K562 (cell line): ENCODE results near the gene RGL4. TPM values are rescaled to one million over a fixed set of nuclear protein-coding genes. Genes with fewer than 3 reads are reported as not detected.

Experiments used
- ATAC-seq: fragments of 200-7000 bp; cut with Tn5 transposase; 3 replicates; pipeline ENCODE4 v1.9.1; 2020; ENCODE audit warnings: moderate library complexity
- BruUV-seq: library from RNA; stranded (reverse); fragments of 400-500 nt; replicated peaks from 2 replicates; lab custom pipeline; 2021; lab: Mats Ljungman, UMichigan
- CTCF ChIA-PET: fragments of 300-600 bp; formaldehyde crosslinking; extraction: SDS; loops from one replicate; lab custom pipeline; 2021; ENCODE audit warnings: low intra/inter-chr PET ratio; lab: Yijun Ruan, JAX
- POLR2A ChIA-PET: fragments of 300-600, 350-650 bp; sonication (Branson Sonifier 250); formaldehyde crosslinking; extraction: SDS; loops from one replicate; lab custom pipeline; 2021; ENCODE audit warnings: antibody characterized with exemption, inconsistent platforms; lab: Yijun Ruan, JAX
- DNase-seq, 4 experiments: peaks; one replicate each; pipeline versions ENCODE4 v3.0.0 to v3.0.0-alpha.2; 2011 to 2018; ENCODE audit warnings: low spot score in 3 of 4, mixed read lengths in 3 of 4; ENCODE audit errors: extremely low read depth in 1 of 4
- FAIRE-seq: peaks from 2 replicates; lab custom pipeline; 2011; peaks lifted over from hg19 to GRCh38; lab: Jason Lieb, UNC
- H2AFZ ChIP-seq: 2 replicates; pipeline ENCODE4 v1.6.0; 2011; ENCODE audit warnings: low read depth, low read length, control low read depth, inconsistent platforms
- H3K27ac ChIP-seq: fragments of 200-600 bp; 3 replicates; pipeline ENCODE4 v1.8.0; 2011; ENCODE audit warnings: low read depth, mild to moderate bottlenecking, control low read depth, inconsistent platforms, low read length, moderate library complexity, mixed read lengths; ENCODE audit errors: extremely low read depth
- H3K27me3 ChIP-seq, 2 experiments: fragments of 300-600 bp in 1 of 2; 2 replicates in 1 of 2; 3 replicates in 1 of 2; pipeline versions ENCODE4 v1.6.0 to v1.8.0; 2011; ENCODE audit warnings: inconsistent platforms in 2 of 2, low read length in 2 of 2, mild to moderate bottlenecking in 1 of 2, mixed read lengths in 1 of 2, moderate library complexity in 1 of 2; ENCODE audit not compliant: control insufficient read depth in 2 of 2, insufficient read depth in 2 of 2
- H3K36me3 ChIP-seq: fragments of 300-600 bp; 3 replicates; pipeline ENCODE4 v1.8.0; 2011; ENCODE audit warnings: mild to moderate bottlenecking, low read length, inconsistent platforms; ENCODE audit not compliant: control insufficient read depth, insufficient read depth
- H3K4me1 ChIP-seq, 2 experiments: fragments of 200-600 bp in 1 of 2; replicated peaks in 1 of 2; 2 replicates in 1 of 2; 3 replicates in 1 of 2; pipeline versions ENCODE4 v1.5.1 to v1.8.0; 2011; ENCODE audit warnings: inconsistent platforms in 2 of 2, low read length in 2 of 2, mild to moderate bottlenecking in 1 of 2, mixed read lengths in 1 of 2, moderate library complexity in 1 of 2; ENCODE audit not compliant: control insufficient read depth in 2 of 2, insufficient read depth in 2 of 2
- H3K4me2 ChIP-seq: 2 replicates; pipeline ENCODE4 v1.6.1; 2011; ENCODE audit warnings: low read length, control low read depth, inconsistent platforms, mixed read lengths; ENCODE audit not compliant: insufficient read depth
- H3K4me3 ChIP-seq: fragments of 200-600 bp; sonication (generic), shearing (Covaris generic); 2 replicates; pipeline ENCODE4 v1.5.1; 2016; ENCODE audit warnings: control low read depth, inconsistent platforms
- H3K79me2 ChIP-seq: fragments of 200-600 bp; 3 replicates; pipeline ENCODE4 v1.8.0; 2011; ENCODE audit warnings: low read length, inconsistent platforms; ENCODE audit not compliant: control insufficient read depth, insufficient read depth
- H3K9ac ChIP-seq, 2 experiments: 2 replicates each; pipeline versions ENCODE4 v1.6.0 to v1.6.1; 2011; ENCODE audit warnings: low read depth in 2 of 2, low read length in 2 of 2, control low read depth in 1 of 2, inconsistent platforms in 1 of 2, mild to moderate bottlenecking in 1 of 2, mixed read lengths in 1 of 2; ENCODE audit not compliant: insufficient read depth in 1 of 2
- H3K9me1 ChIP-seq: one replicate; pipeline ENCODE4 v1.6.0; 2011; ENCODE audit warnings: inconsistent platforms, mild to moderate bottlenecking, low read length, moderate library complexity; ENCODE audit not compliant: control insufficient read depth, insufficient read depth
- H3K9me3 ChIP-seq: replicated peaks from 2 replicates; pipeline ENCODE4 v1.5.1; 2011; ENCODE audit warnings: low read depth, low read length, inconsistent platforms; ENCODE audit not compliant: control insufficient read depth, insufficient read depth
- H4K20me1 ChIP-seq: replicated peaks from 2 replicates; pipeline ENCODE4 v1.6.1; 2011; ENCODE audit warnings: low read length, inconsistent platforms, mixed read lengths; ENCODE audit not compliant: control insufficient read depth, insufficient read depth
- KLF1 ChIP-seq: fragments of 450-650 bp; IDR thresholded peaks from 2 replicates; pipeline ENCODE4 v1.6.1; 2016; ENCODE audit warnings: missing genetic modification characterization, missing compliant biosample characterization
- RBM15 ChIP-seq: fragments of 200-400 bp; formaldehyde crosslinking; IDR thresholded peaks from 2 replicates; pipeline ENCODE4 v1.6.1; 2018; ENCODE audit warnings: mild to moderate bottlenecking, low read length, moderate library complexity; ENCODE audit not compliant: insufficient read depth
- TSC22D4 ChIP-seq: fragments of 450-650 bp; IDR thresholded peaks from 2 replicates; pipeline ENCODE4 v1.6.1; 2016; ENCODE audit warnings: missing genetic modification characterization, missing biosample characterization, control low read depth
- ZNF174 ChIP-seq: fragments of 250-450 bp; sonication (Bioruptor Pico); IDR thresholded peaks from 2 replicates; pipeline ENCODE4 v1.4.0; 2020; ENCODE audit warnings: mild to moderate bottlenecking
- ZNF311 ChIP-seq: fragments of 250-450 bp; sonication (Bioruptor Pico); IDR thresholded peaks from 2 replicates; pipeline ENCODE4 v1.4.0; 2020; ENCODE audit warnings: mild to moderate bottlenecking, moderate library complexity
- ZNF316 ChIP-seq: fragments of 450-650 bp; IDR thresholded peaks from 2 replicates; pipeline ENCODE4 v1.6.1; 2016
- ZSCAN32 ChIP-seq: fragments of 450-650 bp; formaldehyde crosslinking; IDR thresholded peaks from 2 replicates; pipeline ENCODE4 v1.4.0; 2020; ENCODE audit warnings: mild to moderate bottlenecking, moderate library complexity
- WGBS: fragments of 100-300 bp; shearing (Covaris generic); methylation state at CpG from one replicate; pipeline ENCODE4 v1.1.6; 2016; ENCODE audit warnings: low coverage, mixed read lengths; ENCODE audit not compliant: insufficient coverage; ENCODE audit errors: missing lambda C conversion rate; 5-methylcytosine and 5-hydroxymethylcytosine counted together
- in situ Hi-C: fragments of 300-500 bp; cut with MboI; formaldehyde crosslinking; loops from 4 replicates; pipeline ENCODE4 v1.15.0; 2018; ENCODE audit warnings: inconsistent platforms, mixed read lengths
- intact Hi-C: fragments of 100-400 bp; cut with micrococcal nuclease; formaldehyde crosslinking; loops from 2 replicates; pipeline ENCODE4 v1.14.2; 2022
- polyA plus RNA-seq, 8 experiments: library from polyadenylated mRNA; depleted of rRNA in 4 of 8; stranded (reverse) in 5 of 8; unstranded in 3 of 8; fragments of >200 nt; fragmentation: Nextera tagmentation in 2 of 8; fragmentation: Illumina TruSeq in 1 of 8; extraction: Ambion mirVana in 2 of 8; extraction: Trizol in 1 of 8; gene quantifications; 2 replicates each; pipeline versions ENCODE4 v1.2.1 to v1.2.3, GENCODE V29; 2011 to 2014; ENCODE audit warnings: inconsistent platforms in 1 of 8, missing spikeins in 1 of 8
- total RNA-seq, 7 experiments: library from RNA; depleted of rRNA in 6 of 7; stranded (reverse); fragments of >200 nt in 6 of 7; fragmentation: Illumina TruSeq in 2 of 7; extraction: Trizol in 2 of 7; gene quantifications; 2 replicates each; pipeline versions ENCODE4 v1.2.1 to v1.2.3, GENCODE V29; 2011 to 2021; ENCODE audit warnings: low replicate concordance in 1 of 7

The RGL4 gene
- total and polyA plus RNA-seq, 9 of the 15 experiments (the other 6 are each of a cell fraction or from before 2014, with no cell fraction given) = not detected

DNA sequence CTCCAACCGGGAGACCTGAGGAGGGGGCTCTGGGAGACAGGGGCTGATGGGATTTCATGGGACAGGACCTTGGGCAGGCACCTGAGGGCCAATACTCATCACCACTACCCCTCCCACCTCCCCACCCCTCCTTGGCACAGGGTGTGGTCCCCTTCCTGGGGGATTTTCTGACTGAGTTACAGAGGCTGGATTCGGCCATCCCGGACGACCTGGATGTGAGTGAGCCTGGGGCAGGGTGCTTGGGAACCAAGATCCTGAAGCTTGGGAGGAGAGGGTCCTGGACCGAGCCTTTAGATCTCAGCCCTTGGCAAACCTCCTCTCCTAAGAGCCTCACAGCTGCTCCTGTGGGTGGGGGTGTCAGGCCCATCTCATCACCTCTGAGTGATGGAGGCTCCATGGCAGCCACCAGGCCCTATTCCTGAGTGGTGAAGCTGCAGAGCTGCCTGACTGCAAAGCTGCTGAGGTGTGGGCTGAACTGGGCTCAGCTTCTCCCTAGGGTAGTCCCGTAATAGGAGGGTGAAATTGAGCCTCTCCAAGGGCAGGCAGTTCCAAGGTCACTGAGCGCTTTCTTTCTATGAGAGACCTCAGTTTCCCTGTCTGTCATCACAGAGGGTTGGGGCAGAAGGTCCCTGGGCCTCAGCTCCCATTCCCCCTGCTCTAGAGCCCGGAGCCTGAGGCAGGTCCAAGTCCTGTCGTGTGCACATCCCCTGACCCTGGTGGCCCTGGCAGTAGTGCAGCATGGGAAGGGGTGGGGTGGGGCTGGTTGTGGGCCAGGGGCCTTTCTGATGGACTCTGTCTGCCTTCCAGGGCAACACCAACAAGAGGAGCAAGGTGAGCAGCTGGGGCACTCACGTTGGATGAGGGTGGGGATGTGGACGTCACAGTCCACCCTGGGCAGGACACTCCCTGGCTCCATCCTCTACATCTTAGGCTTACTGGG lies 6.5 kb downstream of the RGL4 start:
- 92% methylated on average over 5 of the region's 11 CpGs for WGBS
- Histone ChIP-seq H3K36me3 (peaks cover 69% of the 10 kb centered on the region), H3K9ac (no peak overlapping the region), H2AFZ (no peak overlapping the region), H3K79me2 (peaks cover 15% of the 10 kb centered on the region; the same call in 1 of the 3 replicates), H3K9me3 (no peaks in the 10 kb centered on the region), H3K4me3 (no peak overlapping the region), H3K4me1 (no peaks in the 10 kb centered on the region; a peak in 1 of 5 replicates), H3K27me3 (no peaks in the 10 kb centered on the region), H3K4me2 (no peak overlapping the region), H3K9me1 (no peaks in the 10 kb centered on the region), H4K20me1 (no peaks in the 10 kb centered on the region), H3K27ac (no peak overlapping the region)
- POLR2A ChIA-PET = interaction anchor here (0.6 kb wide), 1 partner anchor 13 kb away, joined by 3 read pairs; no protein-coding TSS in a partner anchor
- FAIRE-seq (no peak), DNase-seq (no peak), ATAC-seq (no peak)
- BruUV-seq = no TSS peak
- intact Hi-C loops (no loop called here), in situ Hi-C loops (no loop called here)
- CTCF ChIA-PET = no interaction called here
- TF ChIP-seq KLF1 (tag) (no peak), ZSCAN32 (CRISPR knock-in tag) (no peak), TSC22D4 (tag) (no peak), RBM15 (no peak), ZNF316 (no peak), ZNF311 (CRISPR knock-in tag) (no peak), ZNF174 (CRISPR knock-in tag) (no peak)
